MM.1S (cell line): ENCODE measurements around the gene ATF7IP.

Experiments used
- EZH2 ChIP-seq: fragments of 300-600 bp; sonication (generic); optimal IDR thresholded peaks from 2 replicates; pipeline ENCODE3; 2017; ENCODE audit warnings: low read depth, mild to moderate bottlenecking, antibody characterized with exemption, low read length, mixed read lengths
- TF ChIP-seq, protein P1 (sequence below): fragments of 300-600 bp; sonication (generic); IDR thresholded peaks from 2 replicates; pipeline ENCODE4 v1.5.1; 2016; ENCODE audit warnings: antibody characterized with exemption, low read length, mixed read lengths

- TF ChIP-seq, protein P1, sequence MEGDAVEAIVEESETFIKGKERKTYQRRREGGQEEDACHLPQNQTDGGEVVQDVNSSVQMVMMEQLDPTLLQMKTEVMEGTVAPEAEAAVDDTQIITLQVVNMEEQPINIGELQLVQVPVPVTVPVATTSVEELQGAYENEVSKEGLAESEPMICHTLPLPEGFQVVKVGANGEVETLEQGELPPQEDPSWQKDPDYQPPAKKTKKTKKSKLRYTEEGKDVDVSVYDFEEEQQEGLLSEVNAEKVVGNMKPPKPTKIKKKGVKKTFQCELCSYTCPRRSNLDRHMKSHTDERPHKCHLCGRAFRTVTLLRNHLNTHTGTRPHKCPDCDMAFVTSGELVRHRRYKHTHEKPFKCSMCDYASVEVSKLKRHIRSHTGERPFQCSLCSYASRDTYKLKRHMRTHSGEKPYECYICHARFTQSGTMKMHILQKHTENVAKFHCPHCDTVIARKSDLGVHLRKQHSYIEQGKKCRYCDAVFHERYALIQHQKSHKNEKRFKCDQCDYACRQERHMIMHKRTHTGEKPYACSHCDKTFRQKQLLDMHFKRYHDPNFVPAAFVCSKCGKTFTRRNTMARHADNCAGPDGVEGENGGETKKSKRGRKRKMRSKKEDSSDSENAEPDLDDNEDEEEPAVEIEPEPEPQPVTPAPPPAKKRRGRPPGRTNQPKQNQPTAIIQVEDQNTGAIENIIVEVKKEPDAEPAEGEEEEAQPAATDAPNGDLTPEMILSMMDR = no peak
- no peak for TF ChIP-seq EZH2
Measured at GRCh38 chr12:14452336-14452735, 86.9 kb downstream of the ATF7IP start.
